SK-N-SH treated with all-trans-retinoic acid at 6 μM for 48 hours (cell line): ENCODE results near the gene PCSK5.

ENCODE experiments used
- BACH2 ChIP-seq: fragments of 250-450 bp; sonication (Bioruptor Pico); IDR thresholded peaks from 2 replicates; pipeline ENCODE4 v1.9.0; 2021; ENCODE audit warnings: mild to moderate bottlenecking, borderline replicate concordance
- CREB5 ChIP-seq: fragments of 250-450 bp; sonication (Bioruptor Pico); IDR thresholded peaks from 2 replicates; pipeline ENCODE4 v1.5.1; 2020; ENCODE audit warnings: low read depth, mild to moderate bottlenecking, moderate library complexity
- ESRRG ChIP-seq: fragments of 250-450 bp; sonication (Bioruptor Pico); IDR thresholded peaks from 2 replicates; pipeline ENCODE4 v1.6.1; 2021; ENCODE audit warnings: mild to moderate bottlenecking
- GLIS3 ChIP-seq: fragments of 250-450 bp; sonication (Bioruptor Pico); IDR thresholded peaks from 2 replicates; pipeline ENCODE4 v1.5.0; 2020; ENCODE audit warnings: mild to moderate bottlenecking, moderate library complexity
- PATZ1 ChIP-seq: fragments of 250-450 bp; sonication (Bioruptor Pico); IDR thresholded peaks from 2 replicates; pipeline ENCODE4 v1.8.0; 2020; ENCODE audit warnings: mild to moderate bottlenecking, moderate library complexity, borderline replicate concordance
- POU6F1 ChIP-seq: fragments of 250-450 bp; sonication (Bioruptor Pico); IDR thresholded peaks from 2 replicates; pipeline ENCODE4 v1.8.0; 2021; ENCODE audit warnings: low read depth, mild to moderate bottlenecking, moderate library complexity, borderline replicate concordance
- RARB ChIP-seq: fragments of 250-450 bp; sonication (Bioruptor Pico); IDR thresholded peaks from 2 replicates; pipeline ENCODE4 v1.8.0; 2021; ENCODE audit warnings: mild to moderate bottlenecking, moderate library complexity
- SNAI2 ChIP-seq: fragments of 250-450 bp; sonication (Bioruptor Pico); IDR thresholded peaks from 2 replicates; pipeline ENCODE4 v1.5.0; 2020; ENCODE audit warnings: mild to moderate bottlenecking, moderate library complexity
- TOX ChIP-seq: fragments of 250-450 bp; sonication (Bioruptor Pico); IDR thresholded peaks from 2 replicates; pipeline ENCODE4 v1.8.0; 2021; ENCODE audit warnings: mild to moderate bottlenecking, moderate library complexity, borderline replicate concordance
- ZC3H10 ChIP-seq: fragments of 250-450 bp; sonication (Bioruptor Pico); IDR thresholded peaks from 2 replicates; pipeline ENCODE4 v1.5.1; 2021; ENCODE audit warnings: mild to moderate bottlenecking, moderate library complexity
- ZFP30 ChIP-seq: fragments of 450-650 bp; formaldehyde crosslinking; IDR thresholded peaks from 2 replicates; pipeline ENCODE4 v1.5.0; 2022; ENCODE audit warnings: mild to moderate bottlenecking, moderate library complexity
- ZNF8 ChIP-seq: fragments of 450-650 bp; formaldehyde crosslinking; IDR thresholded peaks from 2 replicates; pipeline ENCODE4 v1.5.0; 2020; ENCODE audit warnings: mild to moderate bottlenecking, moderate library complexity

GRCh38 chr9:76399856-76400255 lies 509.4 kb downstream of the PCSK5 start:
- TF ChIP-seq ZNF8 (CRISPR knock-in tag) (no peak), PATZ1 (no peak), ESRRG (CRISPR knock-in tag) (no peak), ZFP30 (CRISPR knock-in tag) (no peak), GLIS3 (CRISPR knock-in tag) (no peak), BACH2 (CRISPR knock-in tag) (no peak), RARB (CRISPR knock-in tag) (no peak), POU6F1 (CRISPR knock-in tag) (no peak), CREB5 (CRISPR knock-in tag) (no peak), TOX (no peak), SNAI2 (CRISPR knock-in tag) (no peak), ZC3H10 (CRISPR knock-in tag) (no peak)
